ENCODE data around the gene OR4D2.

DNA sequence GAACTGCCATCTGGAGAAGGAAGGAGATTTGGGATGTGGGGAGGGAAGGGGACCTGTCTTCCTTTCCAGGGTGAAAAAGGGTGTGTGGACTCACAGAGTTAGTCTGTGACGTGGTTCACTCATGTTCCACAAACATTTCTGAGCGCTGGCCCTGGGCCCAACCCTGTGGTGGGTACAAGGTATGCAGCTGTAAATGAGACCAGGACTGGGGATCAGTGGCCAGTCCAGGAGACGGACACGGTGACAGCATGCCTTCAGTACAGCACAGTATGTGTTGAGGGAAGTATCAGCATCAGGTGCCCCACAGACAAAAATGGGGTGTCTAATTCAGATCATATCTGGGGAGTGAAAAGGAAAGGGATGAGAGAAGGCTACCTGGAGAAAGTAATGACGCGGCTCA is 20.3 kb downstream of the OR4D2 start:
- TF ChIP-seq ZNF510 (tag by site-specific recombination; IDR thresholded peaks at IDR 0.05; ENCODE audit: insufficient replicate concordance) (no peak), TRIM28 (IDR thresholded peaks at IDR 0.05; ENCODE audit: borderline replicate concordance, low read length) (no peak), ELK4 (IDR thresholded peaks at IDR 0.05; ENCODE audit: borderline replicate concordance, low read depth, low read length) (no peak), ZNF561 (tag by site-specific recombination; IDR thresholded peaks at IDR 0.05; ENCODE audit: borderline replicate concordance) (no peak), ZNF302 (tag by site-specific recombination; IDR thresholded peaks at IDR 0.05; ENCODE audit: low read depth) (no peak), MZF1 (tag by site-specific recombination; IDR thresholded peaks at IDR 0.05; ENCODE audit: borderline replicate concordance) (no peak), ZNF155 (tag by site-specific recombination; IDR thresholded peaks at IDR 0.05) (no peak), ZNF398 (tag by site-specific recombination; IDR thresholded peaks at IDR 0.05) (no peak), ZSCAN30 (tag by site-specific recombination; IDR thresholded peaks at IDR 0.05) (no peak)
- TF ChIP-seq, protein P1, sequence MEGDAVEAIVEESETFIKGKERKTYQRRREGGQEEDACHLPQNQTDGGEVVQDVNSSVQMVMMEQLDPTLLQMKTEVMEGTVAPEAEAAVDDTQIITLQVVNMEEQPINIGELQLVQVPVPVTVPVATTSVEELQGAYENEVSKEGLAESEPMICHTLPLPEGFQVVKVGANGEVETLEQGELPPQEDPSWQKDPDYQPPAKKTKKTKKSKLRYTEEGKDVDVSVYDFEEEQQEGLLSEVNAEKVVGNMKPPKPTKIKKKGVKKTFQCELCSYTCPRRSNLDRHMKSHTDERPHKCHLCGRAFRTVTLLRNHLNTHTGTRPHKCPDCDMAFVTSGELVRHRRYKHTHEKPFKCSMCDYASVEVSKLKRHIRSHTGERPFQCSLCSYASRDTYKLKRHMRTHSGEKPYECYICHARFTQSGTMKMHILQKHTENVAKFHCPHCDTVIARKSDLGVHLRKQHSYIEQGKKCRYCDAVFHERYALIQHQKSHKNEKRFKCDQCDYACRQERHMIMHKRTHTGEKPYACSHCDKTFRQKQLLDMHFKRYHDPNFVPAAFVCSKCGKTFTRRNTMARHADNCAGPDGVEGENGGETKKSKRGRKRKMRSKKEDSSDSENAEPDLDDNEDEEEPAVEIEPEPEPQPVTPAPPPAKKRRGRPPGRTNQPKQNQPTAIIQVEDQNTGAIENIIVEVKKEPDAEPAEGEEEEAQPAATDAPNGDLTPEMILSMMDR (tag by site-specific recombination; IDR thresholded peaks at IDR 0.05) = no peak

Measured in HEK293 (cell line).